ENCODE data around the gene RHOU.

RHOU gene

GRCh38 chr1:228778026-228778425 lies 42.7 kb downstream of the RHOU start:
- TF ChIP-seq FOXP2 (optimal IDR thresholded peaks at IDR 0.05; ENCODE audit: borderline replicate concordance, extremely low read depth, extremely low read length, insufficient read depth): no peak
- TF ChIP-seq POLR2AphosphoS5 (IDR thresholded peaks at IDR 0.05; ENCODE audit: low read depth, low read length): no peak
- TF ChIP-seq SIN3A (IDR thresholded peaks at IDR 0.05; ENCODE audit: borderline replicate concordance, insufficient read depth, low read length): no peak
- TF ChIP-seq TAF1 (IDR thresholded peaks at IDR 0.05; ENCODE audit: borderline replicate concordance, insufficient read depth, low read length): no peak
- TF ChIP-seq REST (IDR thresholded peaks at IDR 0.05; ENCODE audit: insufficient read depth in 1 of 2, low read depth in 2 of 2, low read length in 2 of 2): no peak

- TF ChIP-seq TAF1 (IDR thresholded peaks at IDR 0.05; ENCODE audit: borderline replicate concordance, insufficient read depth, low read length) (no peak), FOXP2 (optimal IDR thresholded peaks at IDR 0.05; ENCODE audit: borderline replicate concordance, extremely low read depth, extremely low read length, insufficient read depth) (no peak), POLR2AphosphoS5 (IDR thresholded peaks at IDR 0.05; ENCODE audit: low read depth, low read length) (no peak)
Observed at GRCh38 chr1:228778466-228778865, 43.2 kb downstream of the RHOU start.

GRCh38 chr1:228778961-228779360 lies 43.7 kb downstream of the RHOU start:
- no peak for TF ChIP-seq REST (IDR thresholded peaks at IDR 0.05; ENCODE audit: insufficient read depth in 1 of 2, low read depth in 2 of 2, low read length in 2 of 2)
- TF ChIP-seq POLR2AphosphoS5 (IDR thresholded peaks at IDR 0.05; ENCODE audit: low read depth, low read length): no peak
- TF ChIP-seq TAF1 (IDR thresholded peaks at IDR 0.05; ENCODE audit: borderline replicate concordance, insufficient read depth, low read length): no peak
- no peak for TF ChIP-seq SIN3A (IDR thresholded peaks at IDR 0.05; ENCODE audit: borderline replicate concordance, insufficient read depth, low read length)
- no peak for TF ChIP-seq FOXP2 (optimal IDR thresholded peaks at IDR 0.05; ENCODE audit: borderline replicate concordance, extremely low read depth, extremely low read length, insufficient read depth)

GRCh38 chr1:228781161-228781808 lies 46.0 kb downstream of the RHOU start:
- TF ChIP-seq SIN3A (IDR thresholded peaks at IDR 0.05; ENCODE audit: borderline replicate concordance, insufficient read depth, low read length) (no peak), REST (IDR thresholded peaks at IDR 0.05; ENCODE audit: insufficient read depth in 1 of 2, low read depth in 2 of 2, low read length in 2 of 2) (no peak), FOXP2 (optimal IDR thresholded peaks at IDR 0.05; ENCODE audit: borderline replicate concordance, extremely low read depth, extremely low read length, insufficient read depth) (no peak), TAF1 (IDR thresholded peaks at IDR 0.05; ENCODE audit: borderline replicate concordance, insufficient read depth, low read length) (no peak)

- TF ChIP-seq POLR2AphosphoS5 (IDR thresholded peaks at IDR 0.05; ENCODE audit: low read depth, low read length) (no peak), REST (IDR thresholded peaks at IDR 0.05; ENCODE audit: insufficient read depth in 1 of 2, low read depth in 2 of 2, low read length in 2 of 2) (no peak), FOXP2 (optimal IDR thresholded peaks at IDR 0.05; ENCODE audit: borderline replicate concordance, extremely low read depth, extremely low read length, insufficient read depth) (no peak), SIN3A (IDR thresholded peaks at IDR 0.05; ENCODE audit: borderline replicate concordance, insufficient read depth, low read length) (no peak), TAF1 (IDR thresholded peaks at IDR 0.05; ENCODE audit: borderline replicate concordance, insufficient read depth, low read length) (no peak)
Observed at GRCh38 chr1:228781809-228782661, 46.8 kb downstream of the RHOU start.

All from PFSK-1 (cell line).